Natural killer cell (primary cell): ENCODE measurements around the gene FANCI. TPM values are rescaled to one million over a fixed set of nuclear protein-coding genes. Genes with fewer than 3 reads are reported as not detected.

ENCODE experiments used
- ATAC-seq, 3 donors: fragments of 150-1000 bp in 2 of 3; fragments of 200-7000 bp in 1 of 3; cut with Tn5 transposase; 1 replicate in 1 of 3; 2 replicates in 2 of 3; pipeline ENCODE4 v1.10.0; 2021; ENCODE audit warnings: mild to moderate bottlenecking in 2 of 3, moderate library complexity in 2 of 3
- DNase-seq, 2 donors: peaks; one replicate each; pipeline versions ENCODE4 v3.0.0 to v3.0.0-alpha.2; 2013 to 2021; ENCODE audit warnings: mixed read lengths in 1 of 2
- H3K27ac ChIP-seq: one replicate; pipeline ENCODE4 v1.5.1; 2013; ENCODE audit warnings: mild to moderate bottlenecking, low read length
- H3K27me3 ChIP-seq: one replicate; pipeline ENCODE4 v1.6.1; 2013; ENCODE audit warnings: low read length; ENCODE audit not compliant: control insufficient read depth, insufficient read depth
- H3K36me3 ChIP-seq: one replicate; pipeline ENCODE4 v1.6.1; 2013; ENCODE audit warnings: low read length; ENCODE audit not compliant: control insufficient read depth, insufficient read depth
- H3K4me1 ChIP-seq: one replicate; pipeline ENCODE4 v1.6.1; 2013; ENCODE audit warnings: low read length; ENCODE audit not compliant: control insufficient read depth, insufficient read depth
- H3K4me3 ChIP-seq: one replicate; pipeline ENCODE4 v1.5.1; 2013; ENCODE audit warnings: low read length
- H3K9me3 ChIP-seq: one replicate; pipeline ENCODE4 v1.6.1; 2013; ENCODE audit warnings: low read length; ENCODE audit not compliant: control insufficient read depth, insufficient read depth
- H3K27ac Mint-ChIP-seq, 2 donors: one replicate each; pipeline ENCODE4 v1.8.0; 2022; ENCODE audit warnings: mild to moderate bottlenecking in 2 of 2, mixed read lengths in 2 of 2, moderate library complexity in 1 of 2
- H3K27me3 Mint-ChIP-seq, 2 donors: one replicate each; pipeline ENCODE4 v1.8.0; 2022; ENCODE audit warnings: low read depth in 2 of 2, mixed read lengths in 2 of 2
- H3K36me3 Mint-ChIP-seq: one replicate; pipeline ENCODE4 v1.8.0; 2022; ENCODE audit warnings: mixed read lengths
- H3K4me1 Mint-ChIP-seq, 2 donors: one replicate each; pipeline ENCODE4 v1.8.0; 2022; ENCODE audit warnings: mixed read lengths in 2 of 2
- H3K4me3 Mint-ChIP-seq: one replicate; pipeline ENCODE4 v1.8.0; 2022; ENCODE audit warnings: mild to moderate bottlenecking, moderate library complexity, mixed read lengths
- H3K9me3 Mint-ChIP-seq, 2 donors: one replicate each; pipeline ENCODE4 v1.8.0; 2022; ENCODE audit warnings: mixed read lengths in 2 of 2
- WGBS: methylation state at CpG from one replicate; pipeline ENCODE4 v1.1.7; 2013; ENCODE audit warnings: missing lambda C conversion rate; ENCODE audit not compliant: insufficient coverage; 5-methylcytosine and 5-hydroxymethylcytosine counted together
- intact Hi-C: fragments of 100-400 bp; cut with micrococcal nuclease; formaldehyde crosslinking; loops from one replicate; pipeline ENCODE4 v1.14.2; 2022
- total RNA-seq, 4 donors: library from RNA; stranded (reverse); fragments of 120-200 nt in 1 of 4; gene quantifications; one replicate each; pipeline versions ENCODE4 v1.2.3 to v1.2.4, GENCODE V29; 2013 to 2022
- TF ChIP-seq, protein P1 (sequence below): fragments of 200-600 bp; IDR thresholded peaks from one replicate; pipeline ENCODE4 v1.8.0; 2022; ENCODE audit warnings: antibody characterized with exemption

Gene FANCI
- 10 to 100 TPM; 22.3 to 27.9 (median 22.7) TPM for total RNA-seq
- total RNA-seq (2013): 13.8 TPM

DNA sequence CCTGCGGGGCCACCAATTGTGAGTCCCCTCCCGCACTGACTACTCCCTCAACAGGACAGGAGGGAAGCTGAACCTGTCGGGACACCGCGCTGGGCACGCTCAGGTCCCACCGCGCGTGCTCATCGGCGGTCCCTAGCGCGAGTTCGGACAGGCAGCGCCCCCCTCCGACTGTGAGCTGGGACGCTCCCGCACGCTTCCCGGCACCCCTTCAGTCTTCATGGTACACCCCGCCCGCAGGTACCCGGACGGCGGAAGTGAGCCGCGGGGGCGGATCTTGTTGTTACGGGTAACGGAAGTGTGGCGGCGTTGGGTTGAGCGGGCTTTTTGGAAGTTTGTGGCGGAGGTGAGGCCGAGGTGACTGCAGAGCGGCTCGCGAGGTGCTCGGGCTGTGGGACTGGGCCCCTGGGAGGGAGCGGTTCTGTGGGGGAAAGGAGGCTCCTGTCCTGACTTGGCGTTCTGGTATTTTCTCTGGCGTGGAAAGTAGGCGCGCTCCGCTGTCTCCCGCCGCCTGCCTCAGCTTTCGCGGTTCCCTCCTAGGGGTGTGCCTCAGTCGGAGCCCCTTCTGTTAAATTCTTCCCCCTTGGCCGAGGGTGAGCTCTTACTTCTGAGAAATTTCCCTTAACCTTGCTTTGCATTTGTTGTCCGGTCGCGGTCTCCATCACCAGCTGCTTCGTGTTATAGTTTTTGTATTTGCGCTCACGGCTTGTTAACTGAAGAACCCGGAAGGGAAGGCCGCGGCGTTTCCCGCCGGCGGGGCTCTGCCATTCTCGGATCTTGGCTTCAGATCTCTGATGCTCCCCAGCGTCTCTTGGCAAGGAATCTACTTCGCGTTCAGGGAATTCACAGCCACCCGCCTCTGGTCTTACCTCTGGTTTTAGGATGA is at the start of gene FANCI:
TSS of gene FANCI (plus strand) at position 289 of the 883 bp plus-strand sequence. CDS start 3,669 bp downstream, outside the sequence.
- Mint-ChIP-seq H3K36me3 (no peaks in the 10 kb centered on the region), H3K4me3 (peak within 1 kb of the TSS; percentile 91), H3K27ac (peak within 1 kb of the TSS; percentile 86 to 90), H3K4me1 (peaks cover 20 to 37% of the 10 kb centered on the region in 2 donors), H3K9me3 (no peaks in the 10 kb centered on the region), H3K27me3 (no peaks in the 10 kb centered on the region)
- intact Hi-C loops: loop anchor here (2.0 to 5.0 kb wide), 2 partner anchors 37 to 88 kb away; partner anchors contain the start of gene POLG
- Histone ChIP-seq H3K27me3 (no peaks in the 10 kb centered on the region), H3K36me3 (peaks cover 4% of the 10 kb centered on the region), H3K27ac (peak within 1 kb of the TSS; percentile 11), H3K4me1 (peaks cover 13% of the 10 kb centered on the region), H3K9me3 (no peaks in the 10 kb centered on the region), H3K4me3 (peak within 1 kb of the TSS; percentile 67)
- ATAC-seq (peak; percentile 97 to 98 (median 98)), DNase-seq (peak; percentile 95 to 96)
- under 1% methylated on average over 69 of the region's 69 CpGs for WGBS
- TF ChIP-seq, protein P1, sequence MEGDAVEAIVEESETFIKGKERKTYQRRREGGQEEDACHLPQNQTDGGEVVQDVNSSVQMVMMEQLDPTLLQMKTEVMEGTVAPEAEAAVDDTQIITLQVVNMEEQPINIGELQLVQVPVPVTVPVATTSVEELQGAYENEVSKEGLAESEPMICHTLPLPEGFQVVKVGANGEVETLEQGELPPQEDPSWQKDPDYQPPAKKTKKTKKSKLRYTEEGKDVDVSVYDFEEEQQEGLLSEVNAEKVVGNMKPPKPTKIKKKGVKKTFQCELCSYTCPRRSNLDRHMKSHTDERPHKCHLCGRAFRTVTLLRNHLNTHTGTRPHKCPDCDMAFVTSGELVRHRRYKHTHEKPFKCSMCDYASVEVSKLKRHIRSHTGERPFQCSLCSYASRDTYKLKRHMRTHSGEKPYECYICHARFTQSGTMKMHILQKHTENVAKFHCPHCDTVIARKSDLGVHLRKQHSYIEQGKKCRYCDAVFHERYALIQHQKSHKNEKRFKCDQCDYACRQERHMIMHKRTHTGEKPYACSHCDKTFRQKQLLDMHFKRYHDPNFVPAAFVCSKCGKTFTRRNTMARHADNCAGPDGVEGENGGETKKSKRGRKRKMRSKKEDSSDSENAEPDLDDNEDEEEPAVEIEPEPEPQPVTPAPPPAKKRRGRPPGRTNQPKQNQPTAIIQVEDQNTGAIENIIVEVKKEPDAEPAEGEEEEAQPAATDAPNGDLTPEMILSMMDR: peak; percentile 24

DNA sequence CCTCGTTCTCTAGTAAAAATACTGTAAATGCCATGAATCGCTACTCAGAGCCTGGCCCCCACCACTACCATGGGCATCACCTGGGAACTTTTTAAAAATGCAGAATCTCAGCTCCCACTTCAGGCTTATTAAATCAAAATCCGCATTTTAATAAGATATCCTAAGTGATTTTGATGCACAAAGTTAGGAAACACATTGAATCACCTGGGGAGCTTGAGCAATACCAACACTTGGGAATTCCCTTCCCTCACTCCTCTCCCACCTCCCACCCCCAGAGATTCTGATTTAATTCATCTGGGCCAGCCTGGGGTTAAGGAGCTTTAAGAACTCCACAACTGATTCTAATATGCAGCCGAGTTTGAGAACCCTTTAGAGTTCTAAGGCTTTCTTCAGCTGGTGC is 49.2 kb upstream of the FANCI start:
- Mint-ChIP-seq H3K27ac (no peak overlapping the region), H3K27me3 (no peaks in the 10 kb centered on the region), H3K4me1 (peaks cover 0 to 9% of the 10 kb centered on the region in 2 donors), H3K4me3 (no peak overlapping the region), H3K9me3 (no peaks in the 10 kb centered on the region), H3K36me3 (peaks cover 37% of the 10 kb centered on the region)
- no peak overlapping the region for H3K4me3 ChIP-seq
- TF ChIP-seq, protein P1: no peak
- no peaks in the 10 kb centered on the region for H3K27me3 ChIP-seq
- 87% methylated on average over 4 of the region's 4 CpGs for WGBS
- H3K27ac ChIP-seq: no peak overlapping the region
- H3K36me3 ChIP-seq: peaks cover 73% of the 10 kb centered on the region
- intact Hi-C loops: no loop called here
- no peak for ATAC-seq
- no peak for DNase-seq
- H3K4me1 ChIP-seq: no peaks in the 10 kb centered on the region
- no peaks in the 10 kb centered on the region for H3K9me3 ChIP-seq

DNA sequence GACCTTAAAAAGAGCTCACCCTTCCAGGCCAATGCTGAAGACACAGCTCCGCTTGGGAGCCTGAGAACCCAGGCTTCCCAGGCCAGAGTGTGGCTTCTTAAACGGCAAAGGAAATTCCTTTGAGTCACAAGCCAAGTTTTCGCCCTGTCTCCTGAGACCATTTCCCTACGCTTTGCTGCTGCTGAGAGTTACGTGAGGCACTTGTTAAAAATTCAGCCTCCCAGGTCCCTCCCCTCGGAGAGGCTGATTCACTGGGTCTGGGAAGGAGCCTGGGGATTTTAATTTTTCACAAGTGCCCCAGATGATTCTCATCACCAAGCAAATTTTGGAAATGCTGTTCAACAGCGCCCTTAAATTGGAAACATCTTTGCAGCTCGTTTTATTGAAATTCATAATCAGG is 47.9 kb upstream of the FANCI start:
- intact Hi-C loops: no loop called here
- H3K27me3 Mint-ChIP-seq: no peaks in the 10 kb centered on the region
- Histone ChIP-seq H3K27me3 (no peaks in the 10 kb centered on the region), H3K9me3 (no peaks in the 10 kb centered on the region), H3K4me3 (no peak overlapping the region), H3K36me3 (peaks cover 63% of the 10 kb centered on the region), H3K27ac (no peak overlapping the region), H3K4me1 (no peaks in the 10 kb centered on the region)
- no peaks in the 10 kb centered on the region for H3K9me3 Mint-ChIP-seq
- H3K4me3 Mint-ChIP-seq: no peak overlapping the region
- peaks cover 0 to 9% of the 10 kb centered on the region in 2 donors for H3K4me1 Mint-ChIP-seq
- TF ChIP-seq, protein P1: no peak
- no peak for ATAC-seq
- 84% methylated on average over 8 of the region's 8 CpGs for WGBS
- DNase-seq: no peak
- H3K36me3 Mint-ChIP-seq: peaks cover 36% of the 10 kb centered on the region
- H3K27ac Mint-ChIP-seq: peak overlapping the region in 1 of 2 donors; percentile 44
